Fibroblast of lung (primary cell): ENCODE results near the gene RIMS4. TPM values are rescaled to one million over a fixed set of nuclear protein-coding genes. Genes with fewer than 3 reads are reported as not detected.

Experiments
- DNase-seq, 2 donors: peaks; one replicate each; pipeline versions ENCODE4 v3.0.0 to v3.0.0-alpha.2; 2010; ENCODE audit warnings: low read depth in 2 of 2
- H2AFZ ChIP-seq: 2 replicates; pipeline ENCODE4 v1.5.1; 2012; ENCODE audit warnings: low read length, control low read depth, inconsistent platforms
- H3K27ac ChIP-seq: 2 replicates; pipeline ENCODE4 v1.5.1; 2011; ENCODE audit warnings: low read length, control low read depth; ENCODE audit not compliant: insufficient read depth
- H3K27me3 ChIP-seq: 2 replicates; pipeline ENCODE4 v1.5.1; 2011; ENCODE audit warnings: mild to moderate bottlenecking, low read length; ENCODE audit not compliant: control insufficient read depth, insufficient read depth
- H3K36me3 ChIP-seq: 2 replicates; pipeline ENCODE4 v1.5.1; 2011; ENCODE audit warnings: low read length; ENCODE audit not compliant: control insufficient read depth, insufficient read depth
- H3K4me1 ChIP-seq: 2 replicates; pipeline ENCODE4 v1.5.1; 2011; ENCODE audit warnings: low read length; ENCODE audit not compliant: control insufficient read depth, insufficient read depth; ENCODE audit errors: extremely low read depth
- H3K4me2 ChIP-seq: 2 replicates; pipeline ENCODE4 v1.5.1; 2011; ENCODE audit warnings: low read length, control low read depth; ENCODE audit not compliant: insufficient read depth; ENCODE audit errors: extremely low read depth
- H3K4me3 ChIP-seq, 4 experiments: fragments of 200-600 bp in 1 of 4; sonication (generic) in 1 of 4; replicated peaks in 1 of 4; 2 replicates each; pipeline ENCODE4 v1.5.1; 2011 to 2016; ENCODE audit warnings: low read length in 4 of 4, low read depth in 3 of 4, mild to moderate bottlenecking in 3 of 4, control low read depth in 2 of 4, inconsistent platforms in 1 of 4, mixed read lengths in 1 of 4; ENCODE audit not compliant: insufficient read depth in 1 of 4; ENCODE audit errors: control extremely low read depth in 1 of 4
- H3K79me2 ChIP-seq: 2 replicates; pipeline ENCODE4 v1.5.1; 2012; ENCODE audit warnings: mild to moderate bottlenecking, low read length, inconsistent platforms; ENCODE audit not compliant: control insufficient read depth, insufficient read depth
- H3K9ac ChIP-seq: 2 replicates; pipeline ENCODE4 v1.5.1; 2011; ENCODE audit warnings: mild to moderate bottlenecking, low read length, control low read depth; ENCODE audit not compliant: insufficient read depth
- H3K9me3 ChIP-seq: 2 replicates; pipeline ENCODE4 v1.5.1; 2012; ENCODE audit warnings: low read depth, low read length; ENCODE audit not compliant: control insufficient read depth, insufficient read depth
- H4K20me1 ChIP-seq: 2 replicates; pipeline ENCODE4 v1.5.1; 2011; ENCODE audit warnings: low read length; ENCODE audit not compliant: control insufficient read depth, insufficient read depth; ENCODE audit errors: extremely low read depth
- CTCF ChIP-seq, 2 donors: IDR thresholded peaks in 1 of 2; conservative IDR thresholded peaks in 1 of 2; 1 replicate in 1 of 2; 2 replicates in 1 of 2; pipeline ENCODE4 v1.5.1; 2011 to 2012; ENCODE audit warnings: low read length in 2 of 2, control low read depth in 1 of 2, inconsistent platforms in 1 of 2, low read depth in 1 of 2, mild to moderate bottlenecking in 1 of 2
- EZH2 ChIP-seq: IDR thresholded peaks from 2 replicates; pipeline ENCODE4 v1.5.1; 2012; ENCODE audit warnings: low read length, control low read depth, mild to moderate bottlenecking; ENCODE audit errors: missing control alignments
- polyA plus RNA-seq, 2 donors: library from polyadenylated mRNA; depleted of rRNA in 1 of 2; stranded (reverse) in 1 of 2; unstranded in 1 of 2; fragments of >200 nt; gene quantifications; 2 replicates each; pipeline ENCODE4 v1.2.1, GENCODE V29; 2011 to 2012; ENCODE audit warnings: missing spikeins in 1 of 2
- total RNA-seq: library from RNA; depleted of rRNA; stranded (reverse); fragments of >200 nt; gene quantifications from 2 replicates; pipeline ENCODE4 v1.2.1, GENCODE V29; 2014

The RIMS4 gene
- total and polyA plus RNA-seq, 2 donors (not counting 1 experiment from before 2014, with no cell fraction given): under 0.01 to 0.03 TPM

DNA sequence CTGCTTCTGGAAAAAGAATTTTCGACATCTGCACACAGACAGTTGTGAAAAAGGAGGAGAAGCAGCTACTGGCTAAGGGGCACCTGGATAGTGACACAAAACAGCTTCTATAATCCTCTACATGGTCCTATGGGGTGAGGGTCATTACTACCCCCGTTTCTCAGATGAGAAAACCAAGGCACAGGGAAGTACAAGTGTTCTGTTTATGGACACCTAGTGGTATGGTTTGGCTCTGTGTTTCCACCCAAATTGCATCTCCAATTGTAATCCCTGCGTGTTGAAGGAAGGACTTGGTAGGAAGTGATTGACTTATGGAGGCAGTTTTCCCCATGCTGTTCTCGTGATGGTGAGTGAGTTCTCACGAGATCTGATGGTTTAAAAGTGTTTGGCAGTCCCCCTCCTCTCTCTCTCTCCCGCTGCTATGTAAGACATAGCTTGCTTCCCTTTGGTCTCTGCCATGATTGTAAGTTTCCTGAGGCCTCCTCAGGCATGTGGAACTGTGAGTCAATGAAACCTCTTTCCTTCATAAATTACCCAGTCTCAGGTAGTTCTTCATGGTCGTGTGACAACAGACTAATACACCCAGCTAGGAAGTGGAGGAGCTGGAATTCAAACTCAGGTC is 67.2 kb downstream of the RIMS4 start:
- Histone ChIP-seq H3K4me3 (no peak overlapping the region), H3K4me2 (no peak overlapping the region), H3K79me2 (no peaks in the 10 kb centered on the region), H3K9me3 (no peaks in the 10 kb centered on the region), H3K36me3 (no peaks in the 10 kb centered on the region), H3K9ac (no peak overlapping the region), H3K27me3 (peaks cover 52% of the 10 kb centered on the region), H3K4me1 (peaks cover 3% of the 10 kb centered on the region), H3K27ac (no peak overlapping the region), H2AFZ (no peak overlapping the region), H4K20me1 (no peaks in the 10 kb centered on the region)
- TF ChIP-seq CTCF (conservative IDR thresholded peaks at IDR 0.05 in 1 of 2, IDR thresholded peaks at IDR 0.05 in 1 of 2; ENCODE audit: low read depth in 1 of 2, low read length in 2 of 2) (no peak), EZH2 (no peak)
- no peak for DNase-seq

- Histone ChIP-seq H3K4me3 (no peak overlapping the region), H3K27ac (no peak overlapping the region), H3K36me3 (no peaks in the 10 kb centered on the region), H3K4me2 (no peak overlapping the region), H3K27me3 (peaks cover 52% of the 10 kb centered on the region), H4K20me1 (no peaks in the 10 kb centered on the region), H3K9me3 (no peaks in the 10 kb centered on the region), H3K9ac (no peak overlapping the region), H3K79me2 (no peaks in the 10 kb centered on the region), H2AFZ (no peak overlapping the region), H3K4me1 (peaks cover 3% of the 10 kb centered on the region)
- no peak for DNase-seq
- TF ChIP-seq CTCF (conservative IDR thresholded peaks at IDR 0.05 in 1 of 2, IDR thresholded peaks at IDR 0.05 in 1 of 2; ENCODE audit: low read depth in 1 of 2, low read length in 2 of 2): no peak
- no peak for TF ChIP-seq EZH2
These were observed 67.9 kb downstream of the RIMS4 start for GRCh38 chr20:44742304-44743079.

- Histone ChIP-seq H3K4me3 (no peak overlapping the region), H3K9me3 (no peaks in the 10 kb centered on the region), H3K4me1 (peaks cover 2% of the 10 kb centered on the region), H3K27ac (no peak overlapping the region), H3K79me2 (no peaks in the 10 kb centered on the region), H3K27me3 (peaks cover 30% of the 10 kb centered on the region), H2AFZ (no peak overlapping the region), H4K20me1 (no peaks in the 10 kb centered on the region), H3K4me2 (no peak overlapping the region), H3K36me3 (no peaks in the 10 kb centered on the region), H3K9ac (no peak overlapping the region)
- no peak for DNase-seq
- TF ChIP-seq EZH2: no peak
- no peak for TF ChIP-seq CTCF (conservative IDR thresholded peaks at IDR 0.05 in 1 of 2, IDR thresholded peaks at IDR 0.05 in 1 of 2; ENCODE audit: low read depth in 1 of 2, low read length in 2 of 2)
These were observed 70.4 kb downstream of the RIMS4 start for GRCh38 chr20:44739942-44740341.
